HepG2 (cell line): ENCODE data around the gene SHC1. TPM values are rescaled to one million over a fixed set of nuclear protein-coding genes. Genes with fewer than 3 reads are reported as not detected.

Source experiments
- ISL2 ChIP-seq: sonication (generic); formaldehyde crosslinking; IDR thresholded peaks from 2 replicates; pipeline ENCODE4 v1.5.0; 2020; ENCODE audit warnings: missing genetic modification reagents
- MLXIP ChIP-seq: sonication (generic); formaldehyde crosslinking; IDR thresholded peaks from 2 replicates; pipeline ENCODE4 v1.9.0; 2021; ENCODE audit warnings: missing genetic modification reagents, borderline replicate concordance
- PLRG1 ChIP-seq: fragments of 450-650 bp; conservative IDR thresholded peaks from 2 replicates; pipeline ENCODE4 v1.6.1; 2016
- RNF2 ChIP-seq: fragments of 450-650 bp; conservative IDR thresholded peaks from 2 replicates; pipeline ENCODE4 v1.6.1; 2016; ENCODE audit warnings: low read depth
- RXRB ChIP-seq: IDR thresholded peaks from 2 replicates; pipeline ENCODE4 v1.6.1; 2016; ENCODE audit warnings: borderline replicate concordance, missing genetic modification reagents, missing compliant biosample characterization
- SPEN ChIP-seq: sonication (generic); formaldehyde crosslinking; IDR thresholded peaks from 2 replicates; pipeline ENCODE4 v1.5.1; 2020; ENCODE audit warnings: low read depth, mild to moderate bottlenecking, missing genetic modification reagents
- YEATS4 ChIP-seq: sonication (generic); formaldehyde crosslinking; IDR thresholded peaks from 2 replicates; pipeline ENCODE4 v1.4.0; 2020; ENCODE audit warnings: missing genetic modification reagents, borderline replicate concordance
- ZFX ChIP-seq: sonication (generic); formaldehyde crosslinking; IDR thresholded peaks from 2 replicates; pipeline ENCODE4 v1.4.0; 2020; ENCODE audit warnings: mild to moderate bottlenecking, low read depth, missing genetic modification reagents, moderate library complexity
- ZNF205 ChIP-seq: IDR thresholded peaks from 2 replicates; pipeline ENCODE4 v1.6.1; 2018; ENCODE audit warnings: missing biosample characterization, missing genetic modification reagents
- ZNF275 ChIP-seq: sonication (generic); formaldehyde crosslinking; IDR thresholded peaks from 2 replicates; pipeline ENCODE4 v1.8.0; 2022; ENCODE audit warnings: missing genetic modification reagents, mild to moderate bottlenecking, inconsistent platforms, borderline replicate concordance
- ZNF333 ChIP-seq: sonication (generic); formaldehyde crosslinking; IDR thresholded peaks from 2 replicates; pipeline ENCODE4 v1.4.0; 2020; ENCODE audit warnings: mild to moderate bottlenecking, missing genetic modification reagents, borderline replicate concordance
- ZNF33B ChIP-seq: sonication (generic); formaldehyde crosslinking; IDR thresholded peaks from 2 replicates; pipeline ENCODE4 v1.5.1; 2020; ENCODE audit warnings: mild to moderate bottlenecking, missing genetic modification reagents
- ZNF44 ChIP-seq: sonication (generic); formaldehyde crosslinking; IDR thresholded peaks from 2 replicates; pipeline ENCODE4 v1.5.1; 2020; ENCODE audit warnings: mild to moderate bottlenecking, missing genetic modification reagents
- ZNF557 ChIP-seq: sonication (generic); formaldehyde crosslinking; IDR thresholded peaks from 2 replicates; pipeline ENCODE4 v1.4.0; 2020; ENCODE audit warnings: missing genetic modification reagents
- ZNF777 ChIP-seq: sonication (generic); formaldehyde crosslinking; IDR thresholded peaks from 2 replicates; pipeline ENCODE4 v1.4.0; 2020; ENCODE audit warnings: missing genetic modification reagents
- ZNF782 ChIP-seq: sonication (generic); formaldehyde crosslinking; IDR thresholded peaks from 2 replicates; pipeline ENCODE4 v1.4.0; 2020; ENCODE audit warnings: missing genetic modification reagents, mild to moderate bottlenecking, borderline replicate concordance
- polyA plus RNA-seq, 8 experiments: library from polyadenylated mRNA; depleted of rRNA in 3 of 8; stranded (reverse) in 7 of 8; unstranded in 1 of 8; fragments of >200 nt; fragmentation: Illumina TruSeq in 4 of 8; extraction: Trizol in 4 of 8; gene quantifications; 2 replicates each; pipeline versions ENCODE4 v1.2.1 to v1.2.3, GENCODE V29; 2011 to 2016; ENCODE audit warnings: low read depth in 4 of 8, missing spikeins in 1 of 8, mixed read lengths in 1 of 8; ENCODE audit not compliant: insufficient read depth in 1 of 8
- total RNA-seq, 5 experiments: library from RNA; depleted of rRNA; stranded (reverse); fragments of >200 nt; fragmentation: Illumina TruSeq; extraction: Trizol; gene quantifications; 2 replicates each; pipeline ENCODE4 v1.2.3, GENCODE V29; 2016; ENCODE audit warnings: low read depth in 1 of 5
- TF ChIP-seq, protein P1 (sequence below): sonication (generic); formaldehyde crosslinking; IDR thresholded peaks from 2 replicates; pipeline ENCODE4 v1.4.0; 2020; ENCODE audit warnings: missing genetic modification reagents, borderline replicate concordance
- TF ChIP-seq, protein P2 (sequence below): sonication (generic); formaldehyde crosslinking; IDR thresholded peaks from 2 replicates; pipeline ENCODE4 v1.5.0; 2020; ENCODE audit warnings: missing genetic modification reagents, mild to moderate bottlenecking, borderline replicate concordance
- TF ChIP-seq, protein P3 (sequence below): sonication (generic); formaldehyde crosslinking; IDR thresholded peaks from 2 replicates; pipeline ENCODE4 v1.8.0; 2022; ENCODE audit warnings: mild to moderate bottlenecking, missing genetic modification reagents

SHC1 gene
- total and polyA plus RNA-seq, 2 of the 13 experiments (the other 11 are each of a cell fraction or from before 2014, with no cell fraction given): 52.0 to 137 TPM

DNA sequence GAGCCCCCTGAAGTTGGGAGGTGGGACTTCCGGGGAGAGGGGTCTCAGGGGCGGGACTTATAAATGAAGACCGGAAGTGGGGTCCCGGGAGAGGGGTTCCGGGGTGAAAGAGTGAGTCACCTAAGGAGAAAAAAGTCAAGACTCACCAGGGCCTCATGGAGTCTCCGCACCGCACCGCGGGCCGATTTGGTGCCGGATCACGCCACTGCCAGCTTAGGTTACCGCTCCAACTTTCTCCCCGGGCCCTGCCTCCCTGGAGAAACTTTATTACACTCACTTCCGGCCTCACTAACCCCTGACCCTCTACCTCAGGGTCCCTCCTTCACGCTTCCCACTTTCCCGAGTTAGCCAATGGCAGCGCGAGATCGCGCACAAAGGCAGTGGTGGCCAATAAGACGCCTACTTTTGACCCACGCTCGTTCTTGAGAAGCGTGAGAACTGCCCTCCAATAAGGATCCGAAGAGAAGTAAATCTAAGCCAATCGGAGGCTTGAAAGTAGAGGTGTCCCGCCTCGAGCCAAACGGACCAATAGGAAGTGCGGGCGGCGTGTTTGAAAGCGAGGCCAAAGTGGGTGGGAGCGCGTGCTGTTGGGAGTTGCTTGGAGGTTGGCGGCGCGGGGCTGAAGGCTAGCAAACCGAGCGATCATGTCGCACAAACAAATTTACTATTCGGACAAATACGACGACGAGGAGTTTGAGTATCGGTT is 3.7 kb upstream of the SHC1 start, which contains the start of gene CKS1B (continued):
- TF ChIP-seq ZNF275 (CRISPR knock-in tag) (no peak), ISL2 (no peak), ZNF205 (CRISPR knock-in tag) (no peak), ZNF333 (CRISPR knock-in tag) (no peak), PLRG1 (no peak), ZFX (CRISPR knock-in tag) (peak; percentile 52), ZNF777 (no peak), MLXIP (CRISPR knock-in tag) (no peak), RXRB (no peak), ZNF557 (CRISPR knock-in tag) (no peak), ZNF44 (CRISPR knock-in tag) (no peak), ZNF782 (no peak), SPEN (peak; percentile 64; the same call in 1 of the 2 replicates), RNF2 (peak; percentile 88), ZNF33B (CRISPR knock-in tag) (no peak), YEATS4 (CRISPR knock-in tag) (peak; percentile 17; the same call in 1 of the 2 replicates)
- TF ChIP-seq, protein P1, sequence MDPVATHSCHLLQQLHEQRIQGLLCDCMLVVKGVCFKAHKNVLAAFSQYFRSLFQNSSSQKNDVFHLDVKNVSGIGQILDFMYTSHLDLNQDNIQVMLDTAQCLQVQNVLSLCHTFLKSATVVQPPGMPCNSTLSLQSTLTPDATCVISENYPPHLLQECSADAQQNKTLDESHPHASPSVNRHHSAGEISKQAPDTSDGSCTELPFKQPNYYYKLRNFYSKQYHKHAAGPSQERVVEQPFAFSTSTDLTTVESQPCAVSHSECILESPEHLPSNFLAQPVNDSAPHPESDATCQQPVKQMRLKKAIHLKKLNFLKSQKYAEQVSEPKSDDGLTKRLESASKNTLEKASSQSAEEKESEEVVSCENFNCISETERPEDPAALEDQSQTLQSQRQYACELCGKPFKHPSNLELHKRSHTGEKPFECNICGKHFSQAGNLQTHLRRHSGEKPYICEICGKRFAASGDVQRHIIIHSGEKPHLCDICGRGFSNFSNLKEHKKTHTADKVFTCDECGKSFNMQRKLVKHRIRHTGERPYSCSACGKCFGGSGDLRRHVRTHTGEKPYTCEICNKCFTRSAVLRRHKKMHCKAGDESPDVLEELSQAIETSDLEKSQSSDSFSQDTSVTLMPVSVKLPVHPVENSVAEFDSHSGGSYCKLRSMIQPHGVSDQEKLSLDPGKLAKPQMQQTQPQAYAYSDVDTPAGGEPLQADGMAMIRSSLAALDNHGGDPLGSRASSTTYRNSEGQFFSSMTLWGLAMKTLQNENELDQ (CRISPR knock-in tag): no peak
- TF ChIP-seq, protein P2, sequence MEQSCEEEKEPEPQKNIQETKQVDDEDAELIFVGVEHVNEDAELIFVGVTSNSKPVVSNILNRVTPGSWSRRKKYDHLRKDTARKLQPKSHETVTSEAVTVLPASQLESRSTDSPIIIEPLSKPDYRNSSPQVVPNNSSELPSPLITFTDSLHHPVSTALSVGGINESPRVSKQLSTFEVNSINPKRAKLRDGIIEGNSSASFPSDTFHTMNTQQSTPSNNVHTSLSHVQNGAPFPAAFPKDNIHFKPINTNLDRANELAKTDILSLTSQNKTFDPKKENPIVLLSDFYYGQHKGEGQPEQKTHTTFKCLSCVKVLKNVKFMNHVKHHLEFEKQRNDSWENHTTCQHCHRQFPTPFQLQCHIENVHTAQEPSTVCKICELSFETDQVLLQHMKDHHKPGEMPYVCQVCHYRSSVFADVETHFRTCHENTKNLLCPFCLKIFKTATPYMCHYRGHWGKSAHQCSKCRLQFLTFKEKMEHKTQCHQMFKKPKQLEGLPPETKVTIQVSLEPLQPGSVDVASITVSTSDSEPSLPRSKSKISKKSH (CRISPR knock-in tag): 0 out of 2 replicates have a peak, but pooled peaks have one; percentile 43
- TF ChIP-seq, protein P3, sequence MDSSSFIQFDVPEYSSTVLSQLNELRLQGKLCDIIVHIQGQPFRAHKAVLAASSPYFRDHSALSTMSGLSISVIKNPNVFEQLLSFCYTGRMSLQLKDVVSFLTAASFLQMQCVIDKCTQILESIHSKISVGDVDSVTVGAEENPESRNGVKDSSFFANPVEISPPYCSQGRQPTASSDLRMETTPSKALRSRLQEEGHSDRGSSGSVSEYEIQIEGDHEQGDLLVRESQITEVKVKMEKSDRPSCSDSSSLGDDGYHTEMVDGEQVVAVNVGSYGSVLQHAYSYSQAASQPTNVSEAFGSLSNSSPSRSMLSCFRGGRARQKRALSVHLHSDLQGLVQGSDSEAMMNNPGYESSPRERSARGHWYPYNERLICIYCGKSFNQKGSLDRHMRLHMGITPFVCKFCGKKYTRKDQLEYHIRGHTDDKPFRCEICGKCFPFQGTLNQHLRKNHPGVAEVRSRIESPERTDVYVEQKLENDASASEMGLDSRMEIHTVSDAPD (CRISPR knock-in tag): no peak
